Kidney (tissue), 14 donors: Measurements from ENCODE around the gene PEX16. TPM values are rescaled to one million over a fixed set of nuclear protein-coding genes. Genes with fewer than 3 reads are reported as not detected.

ENCODE experiments used
- DNase-seq, 5 donors: peaks; one replicate each; pipeline ENCODE4 v3.0.0-alpha.2; 2013 to 2020
- FAIRE-seq: peaks from 2 replicates; lab custom pipeline; 2012; peaks lifted over from hg19 to GRCh38; lab: Jason Lieb, UNC
- H3K27ac ChIP-seq, 2 donors: one replicate each; pipeline ENCODE4 v1.7.0; 2013; ENCODE audit warnings: low read depth in 2 of 2, low read length in 2 of 2, inconsistent platforms in 1 of 2
- H3K27me3 ChIP-seq: one replicate; pipeline ENCODE4 v1.7.1; 2013; ENCODE audit warnings: low read length, inconsistent platforms; ENCODE audit not compliant: control insufficient read depth, insufficient read depth
- H3K36me3 ChIP-seq, 3 donors: one replicate each; pipeline versions ENCODE4 v1.7.0 to v1.7.1; 2013; ENCODE audit warnings: low read length in 3 of 3, control low read depth in 1 of 3, inconsistent platforms in 1 of 3; ENCODE audit not compliant: insufficient read depth in 3 of 3, control insufficient read depth in 2 of 3
- H3K4me1 ChIP-seq, 3 donors: one replicate each; pipeline versions ENCODE4 v1.7.0 to v1.7.1; 2013; ENCODE audit warnings: low read length in 3 of 3, inconsistent platforms in 1 of 3, low read depth in 1 of 3; ENCODE audit not compliant: control insufficient read depth in 2 of 3, insufficient read depth in 2 of 3
- H3K4me3 ChIP-seq, 3 donors: one replicate each; pipeline versions ENCODE4 v1.7.0 to v1.8.1; 2013; ENCODE audit warnings: low read length in 3 of 3, control low read depth in 1 of 3, inconsistent platforms in 1 of 3
- H3K9ac ChIP-seq, 3 donors: one replicate each; pipeline versions ENCODE4 v1.7.0 to v1.7.1; 2013; ENCODE audit warnings: low read length in 3 of 3, control low read depth in 1 of 3, inconsistent platforms in 1 of 3
- H3K9me3 ChIP-seq, 3 donors: one replicate each; pipeline versions ENCODE4 v1.7.0 to v1.7.1; 2013; ENCODE audit warnings: low read length in 3 of 3, control low read depth in 1 of 3, inconsistent platforms in 1 of 3; ENCODE audit not compliant: control insufficient read depth in 2 of 3, insufficient read depth in 1 of 3
- intact Hi-C: fragments of 100-400 bp; cut with DNase I; formaldehyde crosslinking; loops from one replicate; pipeline ENCODE4 v1.11.1; 2022
- polyA plus RNA-seq: library from polyadenylated mRNA; stranded (reverse); fragments of 350-450 nt; fragmentation: Illumina TruSeq; extraction: RNeasy Lipid Tissue Mini Kit (QIAGEN cat#74804); gene quantifications from one replicate; pipeline ENCODE4 v1.2.3, GENCODE V29; 2014; ENCODE audit warnings: low read depth, low replicate concordance; ENCODE audit not compliant: insufficient read depth
- total RNA-seq: library from RNA; stranded (reverse); fragmentation: NEBNext Ultra II Directional; extraction: Animal tissue kit (Norgen Biotek cat#: 25700); gene quantifications from one replicate; pipeline ENCODE4 v1.2.1, GENCODE V29; 2021
- TF ChIP-seq, protein P1 (sequence below): IDR thresholded peaks from 3 replicates; pipeline ENCODE4 v1.5.1; 2012; ENCODE audit warnings: mild to moderate bottlenecking, moderate library complexity, borderline replicate concordance; ENCODE audit not compliant: insufficient read depth; ENCODE audit errors: extremely low read depth
- donor health status: control.
- donor health status: control.
- donor health status: control.
- donor health status: control.
- donor health status: control.
- donor health status: DM: yes; HTN: yes; CAD: no.
- donor health status: Normal renal cell carcinoma (clear cell type).

Gene PEX16
- total and polyA plus RNA-seq, 2 donors from 2014 or later = 38.4 to 46.0 TPM

DNA sequence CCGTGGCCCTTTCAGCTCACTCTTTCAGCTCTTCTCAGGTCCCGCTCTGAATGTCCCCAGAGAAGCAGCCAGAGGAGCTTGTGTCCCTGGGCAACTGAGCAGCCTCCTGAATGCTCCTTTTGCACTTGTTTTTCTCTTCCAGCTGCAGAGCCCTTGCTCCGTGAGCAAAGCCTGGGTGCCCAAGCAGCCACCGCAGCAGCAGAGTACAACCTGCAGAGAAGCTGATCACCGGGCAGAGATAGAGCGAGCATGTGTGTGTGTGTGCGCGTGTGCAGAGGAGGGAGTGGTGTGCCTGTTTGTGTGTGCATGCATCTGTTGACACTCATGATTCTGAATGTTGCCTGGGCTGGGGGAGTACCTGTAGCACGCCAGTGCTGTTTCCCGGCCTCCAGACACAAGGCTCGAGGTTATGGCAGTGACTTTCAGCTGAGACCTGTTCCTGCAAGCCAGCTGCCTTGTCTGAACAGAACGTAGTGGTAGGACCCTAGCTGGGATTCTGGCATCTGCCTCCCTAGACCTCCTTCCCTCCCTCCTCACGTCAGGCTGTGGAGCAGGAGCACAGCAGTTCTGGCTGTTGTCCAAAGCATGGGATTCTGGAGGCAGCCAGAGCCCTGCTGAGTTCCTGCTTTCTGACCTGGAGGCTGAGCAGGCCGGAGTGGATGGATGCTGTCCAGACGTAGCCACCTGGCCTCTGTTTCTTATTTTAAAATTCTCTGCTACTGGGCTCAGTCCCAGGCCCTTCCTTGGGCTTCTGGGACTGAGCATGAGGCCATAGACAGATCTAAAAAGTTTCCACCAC is 36.7 kb downstream of the PEX16 start:
- peaks cover 6 to 53% (median 22%) of the 10 kb centered on the region in 3 donors for H3K36me3 ChIP-seq
- FAIRE-seq = no peak

GRCh38 chr11:45879803-45880686 is 37.6 kb downstream of the PEX16 start:
- intact Hi-C loops = no loop called here
- FAIRE-seq = no peak

More for the DNA sequence above, 36.7 kb downstream of the PEX16 start:
- TF ChIP-seq, protein P1, sequence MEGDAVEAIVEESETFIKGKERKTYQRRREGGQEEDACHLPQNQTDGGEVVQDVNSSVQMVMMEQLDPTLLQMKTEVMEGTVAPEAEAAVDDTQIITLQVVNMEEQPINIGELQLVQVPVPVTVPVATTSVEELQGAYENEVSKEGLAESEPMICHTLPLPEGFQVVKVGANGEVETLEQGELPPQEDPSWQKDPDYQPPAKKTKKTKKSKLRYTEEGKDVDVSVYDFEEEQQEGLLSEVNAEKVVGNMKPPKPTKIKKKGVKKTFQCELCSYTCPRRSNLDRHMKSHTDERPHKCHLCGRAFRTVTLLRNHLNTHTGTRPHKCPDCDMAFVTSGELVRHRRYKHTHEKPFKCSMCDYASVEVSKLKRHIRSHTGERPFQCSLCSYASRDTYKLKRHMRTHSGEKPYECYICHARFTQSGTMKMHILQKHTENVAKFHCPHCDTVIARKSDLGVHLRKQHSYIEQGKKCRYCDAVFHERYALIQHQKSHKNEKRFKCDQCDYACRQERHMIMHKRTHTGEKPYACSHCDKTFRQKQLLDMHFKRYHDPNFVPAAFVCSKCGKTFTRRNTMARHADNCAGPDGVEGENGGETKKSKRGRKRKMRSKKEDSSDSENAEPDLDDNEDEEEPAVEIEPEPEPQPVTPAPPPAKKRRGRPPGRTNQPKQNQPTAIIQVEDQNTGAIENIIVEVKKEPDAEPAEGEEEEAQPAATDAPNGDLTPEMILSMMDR = no peak
- Histone ChIP-seq H3K4me3 (no peak overlapping the region), H3K4me1 (peaks cover 0 to 4% (median 0%) of the 10 kb centered on the region in 3 donors), H3K9me3 (no peaks in the 10 kb centered on the region), H3K27me3 (no peaks in the 10 kb centered on the region), H3K27ac (no peak overlapping the region), H3K9ac (no peak overlapping the region)
- peak in 1 of 5 donors; percentile 39 for DNase-seq
- intact Hi-C loops = no loop called here

GRCh38 chr11:45877845-45878244 is 39.8 kb downstream of the PEX16 start:
- Histone ChIP-seq H3K9me3 (no peaks in the 10 kb centered on the region), H3K27me3 (no peaks in the 10 kb centered on the region), H3K4me1 (peaks cover 0 to 4% (median 0%) of the 10 kb centered on the region in 3 donors), H3K27ac (no peak overlapping the region), H3K36me3 (peaks cover 6 to 78% (median 37%) of the 10 kb centered on the region in 3 donors), H3K9ac (no peak overlapping the region), H3K4me3 (no peak overlapping the region)
- no peak for FAIRE-seq
- no peak for DNase-seq
- TF ChIP-seq, protein P1 = no peak
- intact Hi-C loops = no loop called here

More at GRCh38 chr11:45879803-45880686, 37.6 kb downstream of the PEX16 start:
- Histone ChIP-seq H3K4me3 (no peak overlapping the region), H3K27me3 (no peaks in the 10 kb centered on the region), H3K36me3 (peaks cover 6 to 62% (median 26%) of the 10 kb centered on the region in 3 donors), H3K4me1 (peaks cover 0 to 4% (median 0%) of the 10 kb centered on the region in 3 donors), H3K9ac (no peak overlapping the region), H3K27ac (peak overlapping the region in 1 of 2 donors; percentile 23), H3K9me3 (no peaks in the 10 kb centered on the region)
- DNase-seq = peak in 1 of 5 donors; percentile 35
- TF ChIP-seq, protein P1 = no peak
